Measurements from ENCODE around the gene DOCK9.

DNA sequence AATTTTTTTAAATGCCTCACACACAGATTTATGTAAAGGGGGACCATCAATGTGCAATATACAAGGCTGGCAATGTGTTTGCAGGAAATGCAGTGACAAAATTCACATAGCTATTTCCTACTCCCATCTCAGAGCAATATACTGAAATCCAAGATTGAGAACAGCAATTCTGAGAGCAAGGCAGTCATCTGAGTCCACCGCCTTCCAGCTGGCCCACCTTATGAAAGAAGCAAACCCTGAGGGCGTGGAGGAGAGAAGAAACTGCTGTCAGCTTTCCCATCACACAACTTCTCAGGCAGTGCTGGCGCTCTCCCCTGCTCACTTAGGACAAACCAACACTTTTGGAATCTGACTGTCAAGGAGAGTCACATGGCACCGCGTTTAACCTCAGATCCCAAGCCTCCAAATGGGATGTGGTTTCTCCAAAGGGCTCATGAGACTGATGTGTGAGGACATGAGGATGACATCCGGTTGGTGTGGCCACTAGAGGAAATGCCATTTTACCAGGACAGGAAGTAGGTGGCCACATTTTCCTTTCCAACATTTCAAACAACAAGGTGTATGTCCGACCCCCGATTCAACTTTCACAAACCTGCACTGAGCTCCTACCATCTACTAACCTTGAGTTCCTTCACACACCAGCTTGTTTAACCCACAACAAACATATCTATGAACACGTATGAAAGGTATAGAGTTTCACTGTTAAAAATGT, 3.7 kb upstream of the DOCK9 start:
- no peak for TF ChIP-seq POLR2A (IDR thresholded peaks at IDR 0.05; ENCODE audit: low read depth, low read length)
- TF ChIP-seq, protein P1, sequence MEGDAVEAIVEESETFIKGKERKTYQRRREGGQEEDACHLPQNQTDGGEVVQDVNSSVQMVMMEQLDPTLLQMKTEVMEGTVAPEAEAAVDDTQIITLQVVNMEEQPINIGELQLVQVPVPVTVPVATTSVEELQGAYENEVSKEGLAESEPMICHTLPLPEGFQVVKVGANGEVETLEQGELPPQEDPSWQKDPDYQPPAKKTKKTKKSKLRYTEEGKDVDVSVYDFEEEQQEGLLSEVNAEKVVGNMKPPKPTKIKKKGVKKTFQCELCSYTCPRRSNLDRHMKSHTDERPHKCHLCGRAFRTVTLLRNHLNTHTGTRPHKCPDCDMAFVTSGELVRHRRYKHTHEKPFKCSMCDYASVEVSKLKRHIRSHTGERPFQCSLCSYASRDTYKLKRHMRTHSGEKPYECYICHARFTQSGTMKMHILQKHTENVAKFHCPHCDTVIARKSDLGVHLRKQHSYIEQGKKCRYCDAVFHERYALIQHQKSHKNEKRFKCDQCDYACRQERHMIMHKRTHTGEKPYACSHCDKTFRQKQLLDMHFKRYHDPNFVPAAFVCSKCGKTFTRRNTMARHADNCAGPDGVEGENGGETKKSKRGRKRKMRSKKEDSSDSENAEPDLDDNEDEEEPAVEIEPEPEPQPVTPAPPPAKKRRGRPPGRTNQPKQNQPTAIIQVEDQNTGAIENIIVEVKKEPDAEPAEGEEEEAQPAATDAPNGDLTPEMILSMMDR (IDR thresholded peaks at IDR 0.05; ENCODE audit: extremely low read depth in 1 of 2, insufficient read depth in 1 of 2, low read depth in 1 of 2, low read length in 2 of 2), result no peak
- no peak for TF ChIP-seq EZH2 (IDR thresholded peaks at IDR 0.05; ENCODE audit: borderline replicate concordance, low read depth, low read length, severe bottlenecking)
- TF ChIP-seq POLR2AphosphoS5 (IDR thresholded peaks at IDR 0.05; ENCODE audit: insufficient read depth, low read depth, low read length), result peak; percentile 30
- TF ChIP-seq, protein P2, sequence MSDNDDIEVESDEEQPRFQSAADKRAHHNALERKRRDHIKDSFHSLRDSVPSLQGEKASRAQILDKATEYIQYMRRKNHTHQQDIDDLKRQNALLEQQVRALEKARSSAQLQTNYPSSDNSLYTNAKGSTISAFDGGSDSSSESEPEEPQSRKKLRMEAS (IDR thresholded peaks at IDR 0.05; ENCODE audit: insufficient read depth, insufficient read length), result no peak
- no peak for TF ChIP-seq JUN (IDR thresholded peaks at IDR 0.05; ENCODE audit: borderline replicate concordance, insufficient read depth, insufficient read length, low read depth)

Measured in endothelial cell of umbilical vein (primary cell).